GM04504 (cell line): ENCODE data around the gene PNMA1.

Experiments
- DNase-seq: peaks from one replicate; pipeline ENCODE4 v3.0.0-alpha.2; 2012; ENCODE audit warnings: low read depth

Gene PNMA1

DNA sequence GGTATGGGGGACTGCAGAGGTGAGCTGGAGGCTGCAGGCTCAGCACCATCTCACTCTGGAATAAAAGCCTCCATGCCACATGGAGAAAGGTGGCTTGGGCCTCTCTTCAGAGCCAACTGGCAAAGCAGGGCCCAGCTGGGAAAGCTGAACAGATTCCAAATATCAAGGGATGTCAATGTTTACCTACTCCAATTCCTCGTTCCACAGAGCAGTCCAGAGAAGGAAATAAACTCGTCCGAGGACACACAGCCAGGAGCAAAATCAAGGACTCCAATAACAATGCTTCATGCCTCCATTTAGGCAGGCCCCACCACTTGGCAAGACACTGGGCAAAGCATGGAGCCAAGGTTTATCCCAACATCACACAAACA, 36.3 kb upstream of the PNMA1 start:
- DNase-seq = no peak

DNA sequence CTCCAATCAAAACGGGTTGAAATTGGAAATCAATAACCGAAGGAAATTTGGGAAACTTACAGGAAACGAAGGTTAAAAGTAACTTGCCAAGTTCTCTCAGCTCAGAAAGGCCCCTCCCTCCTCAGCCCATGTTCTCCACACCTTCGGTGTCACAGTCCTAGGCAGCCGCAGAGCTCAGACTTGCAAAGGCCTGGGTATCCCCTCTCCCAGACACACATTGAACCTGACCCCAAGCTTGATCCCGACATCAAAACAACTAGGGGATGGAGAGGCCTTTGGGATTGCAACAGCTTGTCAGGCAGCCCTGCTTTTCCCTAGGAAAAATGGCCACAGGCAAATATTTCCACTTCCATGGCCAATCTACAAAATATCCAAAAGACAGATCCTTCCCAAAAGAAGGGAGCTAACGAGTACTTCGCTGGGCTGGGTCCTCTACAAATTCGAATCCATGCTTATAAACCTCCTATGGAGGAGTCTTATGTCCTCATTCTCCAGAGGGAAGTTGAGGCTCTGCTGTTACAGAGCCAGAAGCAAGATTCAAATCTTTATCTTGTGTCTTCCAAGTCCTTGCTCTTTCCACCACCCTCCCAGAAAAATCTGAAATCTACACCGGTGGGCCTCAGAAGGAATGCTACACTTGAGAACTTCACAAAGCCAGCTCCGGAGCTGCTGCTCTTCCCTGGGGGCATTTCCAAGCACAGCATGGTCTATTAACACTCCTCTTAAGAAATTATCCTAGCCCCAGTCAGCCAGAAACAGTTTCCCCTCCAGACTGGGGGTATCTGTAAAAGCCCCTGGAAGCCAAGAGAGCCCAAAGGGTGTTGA, 35.7 kb upstream of the PNMA1 start:
- no peak for DNase-seq

DNA sequence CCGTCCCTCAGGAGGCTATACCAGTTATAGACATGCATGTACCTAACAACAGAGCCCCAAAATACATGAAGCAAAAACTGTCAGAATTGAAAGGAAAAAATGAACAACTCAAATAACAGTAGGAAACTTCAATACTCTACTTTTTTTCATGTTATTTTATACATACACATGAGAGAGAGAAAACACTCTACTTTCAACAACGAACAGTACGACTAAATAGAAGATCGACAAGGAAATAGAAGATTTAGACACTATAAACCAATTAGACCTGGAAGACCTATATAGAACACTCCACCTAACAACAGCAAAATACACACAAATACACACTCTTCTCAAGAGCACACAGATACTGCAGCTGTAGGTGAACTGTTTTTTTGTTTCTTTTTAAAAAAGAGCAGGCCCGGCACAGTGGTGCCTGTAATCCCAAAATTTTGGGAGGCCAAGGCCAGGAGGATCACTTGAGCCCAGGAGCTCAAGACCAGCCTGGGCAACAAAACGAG, 34.7 kb upstream of the PNMA1 start:
- DNase-seq = no peak

DNA sequence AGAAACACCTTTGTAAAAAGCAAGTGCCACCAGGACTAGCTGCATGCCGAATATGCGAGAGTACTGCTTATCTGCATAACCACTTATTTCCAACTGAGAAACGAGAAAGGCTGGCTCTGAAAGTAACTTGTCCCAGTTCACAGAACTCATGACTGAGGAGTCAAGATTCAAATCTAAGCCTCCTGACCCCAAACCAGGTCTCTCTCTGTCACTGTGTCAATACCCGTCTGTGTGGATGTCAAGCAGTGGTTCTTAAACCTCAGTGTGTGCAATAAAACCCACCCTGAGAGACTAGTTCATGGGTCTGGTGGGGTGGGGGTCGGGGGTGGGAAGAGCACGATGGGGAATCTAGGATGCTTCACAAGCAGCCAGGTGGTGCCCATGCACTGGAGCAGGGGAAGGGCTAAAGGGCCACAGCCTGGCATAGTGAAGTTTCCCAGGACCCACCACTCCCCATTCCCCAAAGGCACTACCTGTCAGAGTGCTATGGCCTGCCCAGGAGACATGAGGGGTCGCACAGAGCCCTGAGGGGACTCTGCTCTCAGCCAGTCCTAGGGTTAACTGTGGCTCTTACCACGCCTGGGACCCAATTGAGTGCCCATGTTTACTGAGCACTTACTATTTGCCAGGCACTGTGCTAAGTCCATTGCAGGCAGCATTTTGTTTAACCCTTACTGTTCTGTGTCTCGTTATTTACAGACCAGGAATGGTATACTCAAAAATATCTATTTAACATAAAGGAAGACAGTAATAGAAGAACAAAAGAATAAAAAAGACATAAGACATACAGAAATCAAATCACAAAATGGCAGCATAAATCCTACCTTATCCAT, 33.4 kb upstream of the PNMA1 start:
- DNase-seq = no peak

DNA sequence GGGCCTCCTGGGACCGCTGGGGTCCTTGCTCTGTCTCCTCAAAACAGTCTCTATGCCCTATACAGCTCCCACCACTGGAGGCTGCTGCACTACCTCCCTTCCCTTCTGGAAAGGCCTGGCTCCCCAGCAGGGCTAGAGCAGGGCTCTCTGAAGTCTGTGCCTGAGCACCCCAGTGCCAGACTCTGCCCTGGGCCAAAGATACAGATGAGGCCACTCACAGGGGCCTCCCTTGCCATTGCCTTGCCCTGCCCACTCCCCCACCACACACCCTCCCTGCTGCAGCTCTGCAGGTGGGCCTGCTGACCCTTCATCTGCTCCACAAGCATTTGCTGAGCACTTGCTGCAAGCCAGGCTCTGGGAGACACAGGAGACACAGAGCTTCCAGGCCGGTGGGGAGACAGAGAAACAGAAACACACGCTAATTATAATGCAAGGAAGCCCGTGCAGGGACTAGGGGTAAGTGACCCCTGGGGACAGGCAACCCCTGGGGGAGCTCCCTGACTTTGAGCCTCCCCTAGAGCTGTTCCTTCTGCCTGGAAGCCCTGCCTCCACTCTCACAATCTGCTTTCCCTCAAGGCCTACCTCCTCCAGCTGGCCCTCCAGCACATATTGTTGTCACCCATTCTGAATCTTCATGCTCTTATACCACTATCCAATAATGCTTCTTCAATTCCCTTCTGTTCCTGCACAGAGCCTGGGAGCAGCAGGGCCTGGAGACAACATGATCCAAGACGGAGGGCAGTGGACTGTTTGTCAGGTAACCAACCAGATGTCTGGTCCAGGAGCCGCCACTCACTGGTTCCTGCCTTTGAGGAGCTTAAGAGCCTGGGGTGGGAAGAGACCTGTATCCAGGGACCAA, 32.6 kb upstream of the PNMA1 start:
- no peak for DNase-seq

DNA sequence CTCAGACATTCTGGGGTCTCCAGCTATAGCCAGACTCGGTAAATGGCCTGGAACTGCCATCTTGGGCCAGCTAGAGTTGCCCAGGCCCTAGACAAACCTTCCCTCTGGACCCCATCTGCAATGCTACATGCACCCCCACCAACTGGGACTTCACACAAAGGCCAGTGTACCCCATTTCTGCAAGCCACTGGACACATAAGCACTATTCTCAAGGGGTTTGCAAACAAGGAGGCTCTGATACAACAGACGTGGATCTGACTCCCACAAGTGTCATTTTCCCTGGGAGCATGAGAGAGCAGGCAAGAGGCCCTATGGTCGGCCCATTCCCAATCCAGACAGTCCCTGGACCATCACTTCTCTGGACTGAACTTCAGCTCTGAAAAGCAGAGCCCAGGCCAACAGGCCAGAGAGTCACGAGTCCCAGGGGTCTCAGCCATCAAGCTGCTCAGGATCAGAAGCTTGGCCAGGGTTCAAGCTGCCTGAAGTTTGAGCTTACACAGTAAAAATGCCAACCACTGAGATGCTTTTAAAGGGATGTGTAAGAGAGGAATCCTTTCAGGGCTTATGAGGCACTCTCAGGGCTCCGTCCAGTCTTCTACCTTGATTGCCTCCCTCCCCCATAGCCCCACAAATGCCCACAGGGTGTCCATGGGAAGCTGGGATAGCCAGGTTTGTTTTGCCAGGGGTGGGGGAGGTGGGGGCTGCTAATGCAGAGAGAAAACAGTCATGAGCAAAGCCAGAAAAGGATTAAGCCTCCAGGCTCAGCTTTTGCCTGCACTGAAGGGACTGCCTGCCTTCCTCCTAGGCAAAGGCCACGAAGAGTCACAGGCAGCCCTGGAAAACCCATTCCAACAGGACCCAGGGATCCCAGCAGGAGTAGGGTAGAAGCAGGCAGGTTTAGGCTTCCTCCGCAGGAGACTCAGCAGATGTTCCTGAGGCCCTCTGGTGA, 31.7 kb upstream of the PNMA1 start:
- no peak for DNase-seq

DNA sequence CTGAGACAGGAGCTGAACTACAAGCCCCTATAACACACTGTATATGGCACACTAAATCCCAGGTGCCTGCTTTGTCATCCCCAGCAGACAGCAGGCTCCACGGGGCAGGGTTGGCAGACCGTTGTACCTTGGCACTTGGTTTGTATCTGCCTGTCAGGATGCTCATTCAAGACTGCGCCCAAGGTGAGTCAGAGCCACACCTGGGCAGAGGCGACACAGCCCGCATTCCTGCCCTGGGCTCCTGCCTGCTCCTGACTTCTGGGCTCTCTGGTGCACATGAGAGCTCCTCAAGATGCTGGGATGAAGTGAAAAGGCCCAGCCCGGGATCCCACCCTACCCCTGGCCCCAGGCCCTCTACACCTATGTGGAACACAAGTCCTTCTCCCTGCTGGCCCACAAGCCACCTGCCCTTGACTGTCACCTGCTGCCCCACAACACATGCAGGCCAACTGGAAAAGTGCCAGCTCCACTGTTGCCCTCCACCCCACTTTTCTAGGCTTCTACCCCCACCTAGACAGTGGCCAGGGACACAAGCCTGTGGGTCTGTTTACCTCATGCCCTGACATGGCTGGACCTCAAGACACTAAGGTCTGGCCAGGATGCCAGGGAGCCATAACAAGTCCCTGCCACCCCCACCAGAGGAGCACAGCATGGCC, 30.8 kb upstream of the PNMA1 start:
- no peak for DNase-seq

DNA sequence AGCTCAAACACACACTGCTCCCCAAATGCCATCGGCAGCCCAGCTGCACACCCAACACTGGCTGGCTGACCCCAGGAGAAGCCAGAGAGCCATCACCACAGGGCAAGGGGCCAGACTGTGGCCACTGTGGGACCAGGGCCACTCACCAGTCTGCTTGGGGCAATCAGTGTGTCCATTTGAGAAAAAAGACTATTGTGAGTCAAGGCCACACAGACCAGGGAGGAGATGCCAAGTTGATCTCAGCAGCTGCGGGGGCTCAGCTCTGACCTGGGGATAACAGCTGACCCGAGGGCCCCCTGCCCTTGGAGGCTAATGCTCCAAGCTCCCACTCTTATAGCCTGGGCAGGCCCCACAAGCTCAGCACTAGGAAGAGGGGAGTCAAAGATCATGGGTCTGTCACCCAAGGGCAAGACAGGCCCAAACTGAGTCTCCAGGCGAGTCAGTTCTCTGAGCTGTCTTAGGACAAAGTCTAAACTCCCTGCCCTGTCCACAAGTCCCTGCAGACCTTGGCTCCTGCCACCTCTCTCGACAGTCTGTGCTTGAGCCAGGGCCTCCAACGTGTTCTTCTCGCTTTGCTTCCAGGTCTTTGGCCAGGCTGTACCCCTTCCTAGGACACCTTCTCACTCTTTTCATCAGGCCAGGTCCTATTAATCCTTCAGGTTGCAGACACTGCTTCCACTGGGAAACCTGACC, 30.1 kb upstream of the PNMA1 start:
- DNase-seq = no peak

DNA sequence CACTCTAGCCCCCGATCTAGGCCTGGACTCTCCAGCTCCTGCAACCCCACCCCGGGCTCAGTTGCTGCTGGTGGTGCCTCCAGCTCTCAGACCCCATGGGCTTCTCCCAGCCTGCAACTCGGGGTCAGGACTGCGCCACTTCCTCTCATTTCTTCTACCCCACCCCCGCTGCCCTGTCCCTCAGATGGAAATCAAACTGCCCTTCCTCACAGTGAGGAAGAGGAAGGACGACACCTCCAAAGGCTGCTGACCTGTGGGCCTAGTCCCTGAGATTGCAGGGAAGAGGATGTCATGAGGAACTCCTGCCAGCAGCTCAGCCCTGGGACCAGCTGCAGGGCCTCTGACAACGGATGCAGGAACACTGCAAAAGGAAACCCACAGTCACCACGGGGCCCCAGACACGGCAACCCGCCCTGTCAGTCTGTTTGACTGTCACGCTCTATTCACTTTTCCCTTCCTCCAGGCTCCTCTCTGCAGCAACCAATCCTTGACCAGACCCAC, 29.3 kb upstream of the PNMA1 start:
- DNase-seq = no peak

DNA sequence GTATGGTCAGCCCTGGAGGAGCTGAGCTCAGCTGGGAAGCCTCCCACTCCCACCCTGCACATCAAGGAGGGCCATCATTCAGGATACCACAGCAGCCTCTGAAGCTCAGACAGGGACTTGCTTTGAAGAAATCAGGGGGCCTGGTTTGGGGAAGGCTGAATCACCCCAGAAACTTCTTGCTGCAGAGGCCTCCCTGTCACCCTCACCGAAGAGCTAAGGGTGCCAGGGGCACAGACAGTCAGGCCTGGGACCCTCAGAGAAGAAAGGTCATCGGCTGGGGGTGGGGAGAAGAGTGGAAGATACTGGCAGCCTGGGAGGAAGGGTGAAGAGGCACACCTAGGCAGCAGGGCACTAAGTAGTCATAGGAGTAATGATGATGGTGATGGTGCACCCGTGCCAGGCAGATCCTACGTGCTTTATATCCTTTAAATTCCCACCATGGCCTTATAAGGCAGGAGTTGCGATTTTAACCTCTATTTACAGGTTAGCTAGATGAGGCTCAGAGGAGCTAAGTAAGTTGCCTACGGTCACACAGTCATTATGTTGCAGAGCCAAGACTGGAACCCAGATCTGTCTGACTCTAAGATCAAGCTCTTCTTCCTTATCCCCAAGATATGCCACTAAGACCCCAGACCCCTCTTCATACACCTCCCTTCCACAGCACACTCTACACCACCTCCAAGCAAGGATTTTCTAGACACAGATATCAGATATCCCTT, 28.5 kb upstream of the PNMA1 start:
- DNase-seq = no peak

DNA sequence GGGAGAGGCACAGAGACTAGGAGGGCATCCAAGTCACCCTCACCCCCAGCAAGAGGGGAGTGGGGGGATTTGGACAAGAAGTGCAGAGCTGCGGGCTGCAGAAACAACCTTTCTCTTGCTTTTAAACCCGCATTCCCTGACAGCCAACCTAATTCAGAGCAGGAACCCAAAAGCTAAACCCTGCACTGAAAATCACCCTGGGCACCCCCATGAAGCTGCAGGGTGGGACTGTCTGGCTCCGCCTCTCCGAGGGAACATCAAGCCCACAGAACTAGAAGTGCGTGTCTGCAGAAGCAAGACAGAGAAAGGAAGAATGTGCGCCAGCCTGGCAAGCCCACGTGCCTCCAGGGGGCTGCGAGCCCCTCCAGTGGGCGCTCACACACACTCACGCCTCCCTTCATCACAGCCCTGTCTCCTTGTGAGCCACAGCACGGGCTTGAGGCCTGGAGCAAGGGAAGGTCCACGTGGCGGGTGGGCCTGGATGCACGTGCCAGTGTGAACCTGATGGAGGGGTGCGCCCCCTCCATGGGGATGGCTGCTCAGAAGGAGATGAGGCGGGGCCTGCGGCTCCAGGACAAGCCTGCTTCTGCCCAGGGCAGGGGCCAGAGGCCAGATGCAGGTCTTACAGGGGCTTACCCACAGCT, 27.8 kb upstream of the PNMA1 start:
- DNase-seq = no peak

DNA sequence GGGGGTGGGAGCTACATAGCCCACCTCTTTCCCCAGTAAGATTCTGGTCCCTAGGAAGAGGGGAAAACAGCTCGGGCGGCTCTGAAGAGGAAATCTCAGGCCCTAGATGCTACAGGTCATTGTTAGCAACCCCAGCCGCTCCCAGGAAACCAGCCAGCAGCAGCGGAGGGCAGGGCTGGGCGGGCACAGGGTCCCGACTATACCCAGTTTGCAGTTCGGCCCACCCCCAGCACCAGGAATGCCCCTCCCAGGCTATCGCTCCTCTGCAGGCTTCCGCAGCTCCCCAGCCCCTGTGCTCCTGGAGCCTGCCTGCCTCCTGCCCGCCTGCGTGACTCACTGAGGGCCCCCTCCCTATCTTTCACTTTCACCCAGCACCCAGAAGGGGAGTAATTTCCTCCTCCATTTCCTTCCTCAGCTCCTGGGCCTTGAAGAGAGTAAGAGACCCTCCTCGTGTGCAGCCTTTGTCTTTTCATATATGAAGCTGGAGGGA, 27.2 kb upstream of the PNMA1 start:
- no peak for DNase-seq

DNA sequence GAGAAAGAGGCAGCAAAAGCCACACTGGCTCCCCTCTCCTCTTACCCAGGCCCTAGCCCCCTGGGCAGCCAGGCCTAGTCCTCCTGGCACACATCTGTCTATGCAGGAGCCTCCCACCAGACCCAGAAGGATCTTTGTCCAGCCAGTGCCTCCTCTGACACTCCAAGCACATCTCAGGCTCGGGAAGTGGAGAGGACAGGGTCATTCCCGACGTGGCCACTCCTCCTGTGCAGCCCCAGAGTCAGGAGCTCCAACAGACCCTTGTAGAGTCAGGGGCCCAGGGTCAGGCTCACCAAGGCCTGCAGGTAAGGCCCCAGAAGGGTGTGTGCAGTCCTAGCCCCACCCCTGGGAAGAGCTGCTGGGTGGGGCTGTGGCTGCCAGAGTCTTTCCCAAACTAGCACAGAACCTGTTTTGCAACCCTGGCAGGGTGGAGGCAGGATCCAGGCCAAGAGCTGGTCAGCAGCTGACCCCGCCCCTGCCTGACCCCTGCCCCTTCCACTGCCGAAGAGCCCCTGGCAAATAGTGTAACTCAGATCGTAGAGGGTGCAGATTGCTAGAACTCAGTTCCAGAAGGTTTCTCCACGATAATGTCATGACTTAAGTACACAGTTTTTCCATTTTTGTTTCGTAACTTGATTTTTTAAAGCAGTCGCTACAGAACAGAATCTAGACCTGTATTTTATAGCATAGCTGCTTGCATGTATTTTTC, 26.6 kb upstream of the PNMA1 start:
- no peak for DNase-seq

DNA sequence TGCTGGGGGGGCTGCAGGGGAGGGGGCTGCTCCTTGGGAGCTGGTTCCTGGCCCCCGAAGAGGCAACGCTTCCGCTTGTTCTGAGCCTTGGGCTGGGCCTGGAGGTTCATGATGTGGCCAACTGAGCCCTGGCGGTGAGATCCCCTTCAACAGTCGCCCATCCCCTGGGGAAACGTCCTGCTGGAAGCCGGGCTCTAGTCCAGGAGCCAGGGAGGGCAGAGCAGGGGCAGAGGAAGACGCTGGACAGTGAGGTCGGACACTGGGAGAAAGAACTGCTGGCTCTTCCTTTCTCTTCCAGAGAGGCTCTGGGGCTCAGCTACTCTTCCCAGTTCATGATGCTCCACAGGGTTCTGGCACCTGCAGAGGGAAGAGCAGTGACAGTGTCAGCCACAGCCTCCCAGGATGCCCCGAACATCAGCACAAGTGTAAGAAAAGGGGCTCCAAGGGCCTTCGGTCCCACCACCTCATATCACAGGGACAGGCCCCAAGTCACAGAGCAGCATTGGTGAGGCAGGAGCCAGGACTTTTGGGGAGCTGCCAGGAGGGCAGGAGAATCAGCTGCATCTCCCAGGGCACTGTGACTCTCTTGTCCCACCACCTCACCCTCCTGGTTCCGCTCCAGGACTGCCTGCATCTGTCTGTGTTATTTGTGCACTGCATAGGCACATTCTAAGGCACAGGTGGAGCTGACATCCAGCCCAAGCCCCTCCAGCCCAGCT, 25.9 kb upstream of the PNMA1 start:
- DNase-seq = no peak

DNA sequence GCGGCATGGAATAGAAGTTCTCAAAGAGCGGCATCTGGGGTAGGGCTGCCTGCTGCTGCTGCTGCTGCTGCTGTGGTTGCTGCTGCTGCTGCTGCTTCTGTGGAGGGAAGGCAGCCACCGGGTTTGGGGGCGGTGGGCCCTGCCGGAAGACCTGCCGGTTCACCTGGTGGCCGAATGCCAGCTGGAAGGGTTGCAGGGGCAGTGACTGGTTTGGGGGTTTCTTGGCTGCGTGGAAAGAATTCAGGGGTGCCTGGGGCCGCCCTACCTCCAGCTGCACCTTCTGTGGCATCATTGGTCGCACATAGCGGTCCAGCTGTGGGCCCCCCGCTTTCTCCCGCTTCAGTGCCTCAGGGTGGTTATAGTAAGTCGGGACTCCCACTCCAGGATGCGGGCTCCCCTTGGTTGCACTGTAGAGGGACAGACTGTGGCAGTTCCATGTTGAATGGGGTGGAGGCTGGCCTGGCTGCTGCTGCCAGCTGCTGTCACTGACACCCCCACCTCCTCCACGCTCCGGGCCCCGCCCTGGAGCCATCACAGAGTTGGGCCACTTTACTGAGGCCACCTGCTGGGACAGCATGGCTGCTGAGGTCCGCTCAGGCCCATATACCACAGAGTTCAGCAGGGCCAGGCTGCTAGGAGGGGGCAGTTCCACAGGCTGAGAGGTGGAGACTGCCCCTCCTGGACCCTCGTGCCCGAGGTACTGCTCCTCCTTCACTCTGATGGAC, 25.2 kb upstream of the PNMA1 start:
- DNase-seq = no peak

DNA sequence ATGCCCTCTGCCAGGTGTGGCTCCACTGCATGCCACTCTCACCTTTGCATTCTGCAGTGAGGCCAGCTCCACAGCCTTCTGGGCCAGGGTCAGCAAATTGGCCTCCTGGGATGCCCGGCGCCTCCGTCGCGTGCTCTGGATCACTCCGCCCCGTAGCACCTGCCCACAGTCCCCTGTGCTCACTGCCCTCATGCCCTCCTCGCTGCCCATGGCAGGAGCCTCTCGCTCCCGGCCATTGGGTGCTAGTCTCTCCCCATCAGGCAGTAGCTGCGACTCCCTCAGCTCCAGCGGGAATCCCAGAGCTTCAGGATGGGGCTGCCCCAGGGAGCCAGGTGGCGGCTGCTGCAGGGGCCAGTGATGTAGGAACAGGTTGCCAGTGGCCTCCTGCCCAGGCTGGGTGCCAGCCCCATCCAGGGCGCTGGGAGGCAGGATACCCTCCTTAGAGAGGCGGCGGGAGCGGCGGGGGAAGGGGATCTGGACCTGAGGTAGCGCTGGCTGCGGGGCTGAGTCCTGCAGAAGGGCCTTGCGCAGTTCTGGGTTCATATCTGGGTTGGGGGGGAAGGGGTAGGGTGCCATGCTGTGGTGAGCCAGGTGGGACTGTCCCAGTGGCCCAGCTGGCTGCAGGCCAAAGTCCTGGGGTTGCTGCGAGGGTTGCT, 24.5 kb upstream of the PNMA1 start:
- no peak for DNase-seq
